CD4-positive, alpha-beta T cell treated with Interleukin-15 for 4 hours (primary cell): ENCODE results near the gene CENPP.

Experiments used
- DNase-seq: peaks from one replicate; pipeline ENCODE4 v3.0.0-alpha.2; 2020; ENCODE audit warnings: low spot score

CENPP gene

GRCh38 chr9:92598382-92598781 lies 272.6 kb downstream of the CENPP start:
- no peak for DNase-seq

DNA sequence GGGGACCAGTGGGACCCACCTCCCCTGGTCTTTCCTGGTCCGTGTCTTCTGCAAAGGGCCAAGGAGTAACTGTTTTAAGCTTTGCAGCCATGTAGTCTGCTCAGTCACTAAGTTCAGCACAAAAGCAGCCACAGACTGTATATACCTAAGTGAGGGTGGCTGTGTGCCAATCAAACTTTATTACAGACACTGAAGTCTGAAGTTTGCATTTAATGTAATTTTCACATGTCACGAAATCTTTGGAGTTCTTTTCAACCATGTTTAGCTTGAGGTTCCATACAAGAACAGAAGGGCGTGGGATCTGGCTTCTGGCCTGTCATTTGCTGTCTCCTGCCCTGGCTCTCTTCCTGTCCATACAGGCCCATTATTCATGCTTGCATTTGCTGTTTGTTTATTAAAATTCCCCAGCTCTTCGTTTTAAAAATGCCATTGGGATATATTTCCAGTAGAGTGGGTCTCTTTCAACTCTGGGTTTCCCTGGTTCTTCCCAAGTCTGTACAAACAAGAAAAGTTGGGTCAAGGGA lies 274.2 kb downstream of the CENPP start:
- DNase-seq: no peak

DNA sequence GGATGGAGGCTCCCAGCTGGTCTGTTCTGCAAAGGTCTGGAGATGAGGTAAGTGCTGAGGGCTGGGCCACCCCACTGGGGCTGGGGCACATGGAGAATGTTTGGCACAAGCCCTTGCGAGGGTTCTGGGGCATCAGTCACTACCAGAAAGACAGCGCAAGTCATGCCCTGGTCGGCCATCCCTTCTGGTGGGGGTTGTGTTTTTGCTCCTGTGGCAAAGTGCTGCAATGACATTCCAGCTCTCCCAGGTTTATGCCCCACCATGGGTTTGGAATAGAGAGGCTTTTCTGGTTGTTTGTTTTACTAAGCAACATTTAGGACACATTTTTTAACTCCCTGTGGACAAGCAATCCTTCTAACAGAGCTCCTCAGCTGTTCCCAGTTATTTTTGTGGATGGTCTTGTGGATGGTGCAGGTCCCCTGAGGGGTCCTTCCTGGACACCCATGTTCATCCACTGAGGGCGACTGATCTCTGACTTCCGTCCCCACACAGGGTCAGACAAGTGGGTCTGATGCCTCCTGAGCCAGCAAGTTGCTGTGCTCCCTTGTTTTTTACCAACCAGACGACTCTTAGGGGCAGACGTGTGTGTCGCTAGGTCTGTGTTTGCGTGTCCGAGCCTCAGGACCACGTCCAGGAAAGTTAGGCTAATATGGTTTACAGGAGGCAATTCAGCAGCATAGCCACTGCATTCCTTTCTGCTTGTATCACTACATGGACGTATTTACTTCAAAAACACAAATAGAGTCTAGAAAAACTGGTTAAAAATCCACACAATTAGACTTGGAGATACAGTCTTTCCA lies 274.9 kb downstream of the CENPP start:
- DNase-seq: no peak

DNA sequence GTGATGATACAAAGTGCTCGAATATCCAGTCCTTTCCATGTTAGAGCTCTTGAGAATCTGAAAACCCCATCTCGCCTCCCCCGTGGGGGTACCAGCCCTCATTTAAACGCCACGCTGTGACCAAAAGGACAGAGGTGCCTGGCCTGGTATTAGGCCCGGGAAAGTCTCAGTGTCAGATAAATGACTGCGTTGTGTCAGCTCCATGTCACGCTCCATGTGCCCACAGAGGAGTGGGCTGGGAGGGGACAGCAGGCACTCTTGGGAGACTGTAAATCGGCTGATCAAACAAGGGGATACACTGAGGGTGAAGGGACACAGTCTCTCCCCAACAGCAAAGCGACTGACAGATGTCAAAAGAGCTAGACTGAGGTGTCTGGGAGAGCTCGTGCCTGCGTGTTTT lies 275.7 kb downstream of the CENPP start:
- no peak for DNase-seq

DNA sequence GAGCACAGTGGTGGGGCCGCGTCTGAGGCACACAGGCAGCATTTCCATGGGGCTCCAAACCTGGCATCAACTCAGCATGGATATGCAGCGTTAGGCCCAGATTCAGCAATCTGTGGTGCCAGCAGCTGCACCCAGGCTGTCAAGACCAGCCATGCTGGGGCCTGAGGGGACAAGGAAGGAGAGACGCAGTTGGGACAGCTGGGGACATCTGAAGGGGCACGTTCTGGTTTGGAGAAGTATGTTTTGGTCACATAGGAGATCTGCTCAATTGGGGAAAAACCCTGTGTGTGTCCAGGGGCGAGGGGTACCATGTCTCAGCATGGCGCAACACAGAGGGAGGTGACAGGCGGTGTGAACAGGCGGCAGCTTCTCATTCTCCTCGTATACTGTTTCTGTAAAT lies 276.7 kb downstream of the CENPP start:
- DNase-seq: no peak

- DNase-seq: no peak
Measured at GRCh38 chr9:92603100-92603499, 277.3 kb downstream of the CENPP start.

- DNase-seq: no peak
Measured at GRCh38 chr9:92603990-92604389, 278.2 kb downstream of the CENPP start.

GRCh38 chr9:92605224-92605623 lies 279.5 kb downstream of the CENPP start:
- no peak for DNase-seq

GRCh38 chr9:92607088-92607487 lies 281.3 kb downstream of the CENPP start:
- DNase-seq: no peak

DNA sequence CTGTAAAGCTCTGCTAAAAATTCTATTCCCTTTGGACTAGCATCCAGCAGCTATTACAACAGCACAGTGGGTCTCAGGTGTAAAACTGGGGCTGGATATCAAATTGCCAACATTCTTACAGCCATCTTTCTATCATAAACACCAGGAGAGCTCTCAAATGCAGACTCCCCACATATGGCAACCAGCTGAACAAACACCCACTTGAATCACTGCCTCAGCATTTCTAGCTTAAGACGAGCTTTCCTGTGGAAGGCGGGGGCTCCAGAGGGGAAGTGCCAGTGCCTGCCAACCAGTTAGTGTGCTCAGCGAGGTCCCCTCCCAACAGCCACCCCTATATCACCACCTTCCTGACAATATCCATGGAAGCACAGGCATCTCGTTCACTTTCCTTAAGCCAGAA lies 282.0 kb downstream of the CENPP start:
- DNase-seq: no peak

DNA sequence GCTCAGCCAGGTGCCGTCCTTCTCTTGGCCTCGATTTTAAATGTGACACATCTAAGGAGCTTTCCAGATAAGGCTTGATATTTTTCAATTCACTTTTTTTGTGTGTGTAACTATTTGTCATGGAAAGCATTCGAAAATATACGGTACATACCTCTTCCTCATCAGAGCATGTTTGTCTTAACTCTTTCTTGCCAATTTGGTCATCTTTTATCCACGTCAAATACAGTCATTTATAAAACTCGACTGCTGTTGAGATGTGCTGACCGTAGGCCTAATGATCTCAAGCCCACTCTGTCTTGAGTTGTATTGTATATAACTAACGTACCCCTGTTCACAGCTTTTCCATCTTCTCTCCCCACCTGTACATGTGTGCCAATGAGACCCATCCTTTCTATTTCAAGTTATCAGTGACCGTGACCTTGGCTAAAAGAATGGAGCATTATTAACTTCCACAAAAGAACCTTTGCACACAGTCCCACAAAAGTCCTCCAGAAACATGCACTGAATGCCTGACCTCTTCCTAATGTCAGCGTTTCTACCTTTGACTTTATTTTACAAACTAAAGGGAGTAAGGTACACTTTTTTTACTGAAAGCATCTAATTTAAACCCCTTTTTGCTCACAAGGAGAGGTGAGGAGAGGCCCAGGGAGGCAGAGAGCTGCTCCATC lies 282.6 kb downstream of the CENPP start:
- no peak for DNase-seq

- DNase-seq: no peak
Measured at GRCh38 chr9:92608909-92609445, 283.2 kb downstream of the CENPP start.

DNA sequence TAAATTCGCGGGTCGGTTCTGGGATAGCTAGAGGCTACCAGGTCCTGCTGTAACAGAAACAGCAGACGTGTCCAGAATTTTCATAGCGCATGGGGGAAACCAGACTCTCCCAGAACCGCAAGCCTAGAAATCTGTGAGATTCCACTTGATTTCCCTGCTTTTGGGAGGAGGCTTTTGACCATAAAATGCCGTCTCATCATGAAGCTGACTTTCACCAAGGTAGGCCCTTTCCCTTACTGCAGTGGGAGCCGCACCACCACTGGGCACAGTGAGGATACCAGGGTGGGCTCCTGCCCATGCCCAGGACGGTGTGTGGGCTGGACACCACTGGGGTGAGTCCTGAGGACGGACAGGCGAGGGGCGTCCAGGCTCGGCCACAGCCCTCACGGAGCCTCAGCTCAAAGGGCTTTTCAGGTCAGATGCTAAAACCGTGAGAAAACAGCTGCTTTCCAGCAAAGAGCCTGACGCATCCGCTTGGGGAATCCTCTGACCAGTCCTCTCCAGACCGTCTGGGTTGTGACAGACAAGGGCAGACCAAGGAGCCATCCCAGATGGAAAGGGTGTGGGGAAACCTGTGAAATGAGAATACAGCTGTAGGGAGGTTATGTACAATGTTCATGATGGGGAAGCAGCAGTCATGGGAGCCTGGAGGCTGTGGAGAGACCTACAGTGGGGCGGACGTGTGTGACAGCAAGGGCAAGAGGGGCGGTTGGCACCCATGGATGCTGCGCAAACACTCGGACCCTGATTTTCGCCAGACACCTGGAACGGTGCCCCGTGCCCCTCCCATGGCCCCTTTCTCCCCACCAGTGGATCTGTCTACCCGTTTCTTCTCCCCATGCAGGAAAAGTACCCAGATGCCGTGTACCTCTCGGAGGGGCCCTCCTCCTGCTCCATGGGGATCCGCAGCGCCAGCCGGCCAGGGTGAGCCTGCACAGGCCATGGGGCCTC lies 285.0 kb downstream of the CENPP start:
- DNase-seq: no peak

GRCh38 chr9:92611621-92612285 lies 286.0 kb downstream of the CENPP start:
- no peak for DNase-seq

GRCh38 chr9:92612292-92612691 lies 286.5 kb downstream of the CENPP start:
- no peak for DNase-seq

DNA sequence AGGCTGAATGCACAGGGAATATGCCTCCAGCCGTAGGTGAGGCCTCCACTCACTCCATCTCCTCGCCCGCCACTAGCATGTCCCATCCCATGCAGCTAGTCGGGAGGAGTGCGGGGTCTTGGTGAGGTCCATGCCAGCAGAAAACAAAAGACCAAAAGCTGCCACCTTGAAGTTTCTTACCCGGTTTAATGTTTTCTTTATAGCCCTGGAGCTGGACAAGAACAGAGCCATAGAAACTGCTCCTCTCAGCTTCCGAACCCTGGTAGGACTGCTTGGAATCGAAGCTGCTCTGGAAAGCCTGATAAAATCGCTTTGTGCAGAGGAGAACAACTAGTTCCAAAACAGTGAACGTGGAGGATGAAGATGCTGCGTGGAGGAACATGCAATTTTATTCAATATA lies 287.1 kb downstream of the CENPP start:
- DNase-seq: no peak

- DNase-seq: no peak
Measured at GRCh38 chr9:92613268-92614122, 287.7 kb downstream of the CENPP start.

GRCh38 chr9:92614123-92614510 lies 288.4 kb downstream of the CENPP start:
- no peak for DNase-seq

DNA sequence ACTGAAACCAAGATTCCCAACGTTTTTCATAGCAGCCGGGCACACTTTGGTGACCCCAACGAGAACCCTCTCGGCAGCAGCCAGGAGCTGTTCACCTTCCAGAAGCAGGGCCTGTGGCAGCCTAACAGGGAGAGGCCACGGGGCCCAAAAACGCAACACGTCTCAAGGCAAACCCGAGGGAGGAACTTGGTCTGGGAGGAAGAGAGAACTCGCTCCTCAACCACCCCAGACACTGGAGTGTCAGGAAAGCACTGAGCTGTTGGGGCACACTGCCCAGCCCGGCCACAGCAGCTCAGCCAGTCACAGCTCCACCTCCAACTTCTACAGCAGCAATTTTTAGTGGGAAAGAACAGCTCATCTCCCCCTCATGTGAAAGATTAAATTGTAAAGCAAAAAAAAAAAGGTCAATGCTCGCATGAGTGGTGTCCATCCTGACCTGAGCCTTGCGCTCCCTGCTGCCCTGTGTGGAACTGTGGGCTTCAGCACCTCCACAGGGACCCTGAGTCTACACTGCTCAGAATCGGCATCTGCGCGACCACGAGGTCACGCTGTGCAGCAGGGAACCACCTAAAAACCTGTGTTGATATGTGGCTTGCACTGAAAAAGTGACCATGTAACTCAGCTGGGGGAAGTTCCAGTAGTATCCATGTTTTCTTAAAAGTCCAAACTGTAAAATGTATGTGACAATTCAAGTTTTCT lies 289.2 kb downstream of the CENPP start:
- no peak for DNase-seq

- DNase-seq: no peak
Measured at GRCh38 chr9:92615790-92616189, 290.0 kb downstream of the CENPP start.
